SIG-M5 treated with dmso at 0.1 percent for 504 hours (cell line): ENCODE results near the gene ZC2HC1C.
"Not testable (repeated sequence)": the region's sequence is repeated elsewhere in the genome, so short reads cannot be mapped to it uniquely, and the experiment has no call there.

Experiments used
- DNase-seq: peaks from one replicate; lab custom pipeline; 2025; ENCODE audit not compliant: unreplicated experiment; lab: John Stamatoyannopoulos, UW

ZC2HC1C gene

GRCh38 chr14:75053396-75054291, 15.8 kb upstream of the ZC2HC1C start:
- DNase-seq = no peak

- no peak for DNase-seq
Observed at GRCh38 chr14:75054421-75054820, 15.0 kb upstream of the ZC2HC1C start.

DNA sequence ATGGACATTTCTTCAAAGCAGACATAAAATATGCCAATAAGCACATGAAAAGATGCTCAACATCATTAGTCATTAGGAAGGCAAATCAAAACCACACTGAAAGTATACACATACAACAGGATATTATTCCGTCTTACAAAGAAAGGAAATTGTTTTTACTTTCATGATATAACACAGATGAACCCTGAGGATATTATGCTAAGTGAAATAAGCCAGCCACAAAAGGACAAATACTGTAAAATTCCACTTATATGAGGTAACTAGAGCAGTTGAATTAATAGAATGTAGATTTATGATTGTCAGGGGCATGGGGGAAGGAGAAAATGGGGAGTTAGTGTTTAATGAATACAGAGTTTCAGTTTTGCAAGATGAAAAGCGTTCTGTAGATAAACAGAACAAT, 9.8 kb upstream of the ZC2HC1C start:
- no peak for DNase-seq

DNA sequence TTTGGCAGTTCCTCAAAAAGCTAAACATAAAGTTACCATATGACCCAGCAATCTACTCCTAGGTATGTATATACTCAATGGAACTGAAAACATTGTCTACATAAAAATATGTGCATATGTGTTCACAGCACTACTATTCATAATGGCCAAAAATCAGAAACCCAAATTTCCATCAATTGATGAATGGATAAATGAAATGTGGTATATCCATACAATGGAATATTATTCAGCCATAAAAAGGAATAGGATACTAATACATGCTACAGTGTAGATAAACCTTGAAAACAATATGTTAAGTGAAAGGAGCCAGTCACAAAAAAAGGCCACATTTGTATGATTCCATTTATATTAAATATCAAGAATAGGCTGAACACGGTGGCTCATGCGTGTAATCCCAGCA, 9.0 kb upstream of the ZC2HC1C start:
- DNase-seq = no peak

GRCh38 chr14:75063013-75063412, 6.4 kb upstream of the ZC2HC1C start:
- DNase-seq = no peak

DNA sequence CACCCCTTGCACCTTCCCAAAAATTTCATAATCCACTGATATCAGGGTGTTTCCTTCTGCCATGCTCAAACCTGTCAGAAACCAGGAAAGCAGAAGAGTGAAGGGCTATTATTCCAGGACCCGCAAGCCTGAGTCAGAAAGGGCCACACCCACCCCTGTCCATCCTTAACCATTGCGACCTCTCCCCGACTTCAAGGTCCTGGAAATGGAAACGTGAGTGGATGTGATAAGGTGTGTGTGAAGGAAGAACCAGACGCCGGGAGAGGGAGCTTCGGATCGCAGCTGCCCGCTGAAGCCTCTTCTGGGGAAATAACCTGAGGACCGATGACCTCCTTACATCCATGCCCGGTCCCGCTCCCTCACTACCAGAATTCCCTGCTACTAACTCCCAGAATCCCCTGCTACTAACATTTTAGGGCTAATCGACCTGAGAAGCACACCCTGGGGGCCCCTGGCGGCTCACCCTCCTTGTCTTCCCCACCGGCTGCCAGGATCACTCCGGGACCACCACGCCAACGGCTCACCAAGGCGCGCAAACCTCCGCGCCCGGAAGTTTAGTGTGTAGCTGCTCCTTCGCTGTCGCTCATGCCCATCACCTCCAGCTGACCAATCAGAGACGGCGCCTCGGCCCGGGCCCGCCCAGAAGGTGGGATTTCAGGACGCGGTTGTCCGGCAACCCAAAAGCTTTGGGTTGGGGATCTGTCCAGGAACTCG, 5.8 kb upstream of the ZC2HC1C start, which contains the start of gene ACYP1:
ACYP1 (minus strand) TSS at position 534 of the 714 bp plus-strand sequence; CDS start at position 63, 471 bp downstream.
- peak; percentile 83 for DNase-seq

GRCh38 chr14:75064205-75064567, 5.3 kb upstream of the ZC2HC1C start:
- no peak for DNase-seq

GRCh38 chr14:75066691-75067090, 2.8 kb upstream of the ZC2HC1C start:
- DNase-seq = no peak

DNA sequence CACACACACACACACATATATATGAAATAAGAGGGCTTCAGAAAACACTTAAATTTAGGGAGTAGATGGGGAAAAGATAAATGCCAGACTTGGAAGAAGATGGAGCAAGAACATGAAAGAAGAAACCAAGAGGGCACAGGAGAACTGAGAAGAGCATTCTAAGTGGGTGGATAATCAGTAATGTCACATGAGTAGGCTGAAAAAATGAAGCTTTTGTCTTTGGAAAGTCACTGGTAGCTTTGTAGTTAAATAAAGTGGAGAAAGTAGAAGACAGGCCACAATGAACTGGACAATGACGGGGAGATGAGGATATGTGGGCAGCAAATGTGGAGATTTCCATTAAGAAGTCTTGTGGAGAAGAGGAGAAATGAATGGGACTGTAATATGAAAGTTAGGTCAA, 2.2 kb upstream of the ZC2HC1C start:
- DNase-seq = no peak

GRCh38 chr14:75067765-75068164, 1.7 kb upstream of the ZC2HC1C start:
- not testable (repeated sequence) for DNase-seq

DNA sequence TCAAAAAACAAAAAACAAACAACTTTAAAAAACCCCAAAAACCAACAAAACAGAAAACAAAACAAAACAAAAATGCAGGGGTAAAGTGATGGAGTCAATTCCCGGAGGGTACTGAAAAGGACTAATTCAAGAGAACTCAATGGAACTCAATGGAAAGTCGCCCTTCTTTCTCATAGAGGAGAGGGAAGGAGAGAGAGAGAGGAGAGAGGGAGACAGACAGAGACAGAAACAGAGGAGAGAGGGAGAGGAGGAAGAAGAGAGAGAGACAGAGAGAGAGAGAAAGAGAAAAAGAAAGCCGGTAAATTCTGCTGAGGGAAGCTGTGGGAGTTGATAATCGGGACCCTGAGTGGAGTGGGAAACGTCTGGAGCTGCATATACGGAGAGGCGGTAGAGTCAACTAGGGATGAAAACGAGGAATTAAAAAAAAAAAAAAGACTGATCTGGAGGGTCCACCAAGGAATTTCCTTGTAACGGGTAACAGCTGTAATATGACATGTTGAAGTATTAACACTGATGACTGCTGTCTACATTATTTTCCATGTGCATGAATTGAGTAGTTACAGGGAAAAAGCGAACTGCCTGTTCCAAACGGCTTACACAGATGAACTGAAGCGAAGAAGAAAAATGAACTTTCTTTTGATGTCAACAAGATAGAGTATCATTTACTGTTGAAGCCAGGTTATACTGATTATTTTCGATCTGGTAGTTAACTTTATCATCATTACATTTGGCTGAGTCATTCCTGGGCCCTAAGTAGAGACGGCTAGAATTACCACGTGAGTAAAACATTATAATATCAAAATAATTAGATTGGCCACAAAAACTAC, 934 bp upstream of the ZC2HC1C start:
- DNase-seq = no peak

DNA sequence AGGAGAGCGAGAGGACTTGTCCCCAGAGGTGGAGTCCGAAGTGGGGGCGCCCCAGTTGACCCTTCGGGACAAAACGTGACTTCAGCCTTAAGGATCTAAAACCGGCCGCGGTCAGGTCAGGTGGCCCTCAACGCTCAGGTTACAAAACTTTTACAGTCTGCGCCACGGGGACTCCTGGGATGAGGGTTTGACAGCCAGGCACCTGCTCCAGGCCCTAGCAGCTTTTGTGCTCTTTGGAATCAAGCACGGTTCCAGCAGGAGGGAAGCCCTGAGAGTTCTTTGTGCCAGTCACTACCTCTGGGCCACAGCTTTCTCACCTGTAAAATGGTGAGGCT, 337 bp downstream of the ZC2HC1C start:
- DNase-seq = no peak

DNA sequence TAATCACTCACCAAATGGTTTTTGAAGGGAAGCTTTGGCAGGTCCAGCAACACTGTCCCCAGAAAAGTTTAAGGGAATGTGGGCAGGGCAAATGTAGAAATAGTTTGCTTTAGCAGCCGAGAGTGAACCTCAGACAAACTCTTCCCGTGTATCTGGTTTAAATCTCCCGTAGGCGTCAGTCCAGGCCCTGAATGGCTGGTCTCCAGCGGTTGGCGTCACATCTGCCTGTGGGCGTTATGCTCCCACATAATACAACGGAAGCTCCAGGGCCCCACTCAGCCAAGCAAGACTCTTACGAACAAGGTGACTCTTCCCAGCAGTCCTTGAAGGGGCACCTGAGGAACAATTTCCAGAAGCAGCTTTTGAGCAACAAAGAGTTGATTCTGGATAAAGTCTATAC, 942 bp downstream of the ZC2HC1C start:
- no peak for DNase-seq

- DNase-seq = no peak
Observed at GRCh38 chr14:75077794-75078193, 8.4 kb downstream of the ZC2HC1C start.

DNA sequence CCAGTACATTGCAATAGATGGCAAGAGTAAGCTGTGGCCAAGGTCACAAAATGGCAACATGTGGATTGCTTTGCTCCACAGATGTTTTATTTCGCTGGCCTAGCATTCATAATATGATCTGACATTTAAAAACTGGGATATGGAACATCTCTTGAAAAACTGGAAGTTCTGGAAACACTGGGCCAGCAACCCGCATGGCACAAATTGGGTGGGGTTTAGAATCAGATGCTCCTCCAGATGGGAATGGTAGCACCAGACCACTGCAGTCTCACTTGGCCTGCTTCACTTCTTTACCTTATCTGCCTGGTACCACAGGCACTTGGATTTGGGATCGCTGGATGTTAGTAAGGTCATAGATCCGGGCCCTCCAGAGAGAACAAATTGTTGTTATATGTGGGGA, 10.1 kb downstream of the ZC2HC1C start:
- no peak for DNase-seq

GRCh38 chr14:75081660-75082229, 12.3 kb downstream of the ZC2HC1C start:
- DNase-seq = no peak

DNA sequence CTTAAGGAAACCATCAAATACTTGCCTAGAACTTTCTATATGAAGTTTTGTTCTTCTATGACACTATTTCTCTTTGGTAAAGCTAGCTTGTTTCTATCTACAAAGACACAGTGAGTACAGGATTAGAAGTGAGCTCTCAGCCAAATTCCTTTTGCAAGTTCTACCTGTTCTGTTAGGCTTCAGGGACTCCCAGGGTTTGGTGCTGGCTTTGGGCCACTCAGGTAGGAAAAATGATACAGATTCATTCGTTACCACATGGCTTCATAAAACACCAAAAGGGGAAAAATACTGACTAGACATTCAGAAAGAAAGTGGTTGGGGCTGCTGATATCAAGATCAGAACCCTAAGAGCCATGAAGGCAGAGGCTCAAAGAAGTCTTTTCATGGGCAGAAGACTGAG, 13.8 kb downstream of the ZC2HC1C start:
- DNase-seq = no peak

DNA sequence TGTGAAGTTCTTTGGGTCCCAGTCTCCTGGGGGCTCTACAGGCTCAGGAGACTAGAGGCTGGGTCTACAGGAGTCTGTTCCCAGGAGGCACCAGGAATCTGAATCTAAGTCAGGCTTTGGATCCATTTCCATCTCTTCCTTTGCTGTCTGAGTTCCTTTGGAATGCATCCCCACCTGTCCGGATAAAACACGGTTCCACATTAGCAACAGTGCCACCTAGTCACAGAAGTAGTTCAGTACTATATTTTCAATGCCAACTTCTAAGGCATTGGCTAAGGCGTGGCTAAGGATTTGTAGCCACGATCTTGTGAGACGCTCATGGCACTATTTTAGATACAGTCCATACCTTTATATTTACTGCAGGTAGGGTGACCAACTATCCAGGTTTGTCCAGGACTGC, 15.1 kb downstream of the ZC2HC1C start:
- peak; percentile 34 for DNase-seq

DNA sequence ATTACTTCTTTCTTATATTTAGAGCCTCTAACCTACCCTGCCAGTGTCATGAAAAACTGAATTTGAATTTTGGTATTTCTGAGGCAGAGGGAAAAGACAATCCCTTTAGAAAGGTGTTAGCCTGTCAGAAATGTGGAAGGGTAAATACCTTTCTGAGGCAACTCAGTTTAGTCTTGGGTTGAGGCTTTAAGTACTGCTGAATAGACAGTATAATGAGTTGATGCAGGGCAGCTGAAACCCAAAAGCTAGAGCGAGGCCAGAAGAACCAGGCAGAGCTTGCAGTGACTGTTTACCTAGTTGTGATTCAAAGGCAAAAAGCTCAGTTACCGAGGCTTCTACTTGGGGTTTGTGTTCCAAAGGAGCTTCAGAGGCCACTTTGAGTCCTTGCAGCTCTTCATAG, 18.7 kb downstream of the ZC2HC1C start:
- no peak for DNase-seq

GRCh38 chr14:75088566-75089373, 19.3 kb downstream of the ZC2HC1C start:
- peak; percentile 58 for DNase-seq
